Liver (tissue), 3 donors: ENCODE measurements around the gene RSPH4A.

Experiments
- EGR1 ChIP-seq, 2 donors: IDR thresholded peaks; 2 replicates each; pipeline ENCODE4 v1.6.1; 2016 to 2018; ENCODE audit warnings: antibody characterized with exemption in 2 of 2, low read depth in 2 of 2
- GABPA ChIP-seq, 2 donors: IDR thresholded peaks in 1 of 2; conservative IDR thresholded peaks in 1 of 2; 2 replicates each; pipeline ENCODE4 v1.6.1; 2016; ENCODE audit warnings: antibody characterized with exemption in 2 of 2, mild to moderate bottlenecking in 1 of 2, moderate library complexity in 1 of 2
- JUND ChIP-seq, 2 donors: IDR thresholded peaks; 2 replicates each; pipeline ENCODE4 v1.6.1; 2016; ENCODE audit warnings: antibody characterized with exemption in 2 of 2
- NR2F2 ChIP-seq: IDR thresholded peaks from 2 replicates; pipeline ENCODE4 v1.6.1; 2016; ENCODE audit warnings: antibody characterized with exemption
- RAD21 ChIP-seq, 2 donors: IDR thresholded peaks; 2 replicates each; pipeline ENCODE4 v1.6.1; 2016; ENCODE audit warnings: antibody characterized with exemption in 2 of 2, mild to moderate bottlenecking in 2 of 2
- TAF1 ChIP-seq: conservative IDR thresholded peaks from 2 replicates; pipeline ENCODE4 v1.6.1; 2016; ENCODE audit warnings: antibody characterized with exemption, mild to moderate bottlenecking
- YY1 ChIP-seq: IDR thresholded peaks from 2 replicates; pipeline ENCODE4 v1.6.1; 2016; ENCODE audit warnings: antibody characterized with exemption, mild to moderate bottlenecking
- TF ChIP-seq, protein P1 (sequence below): fragments of 150-350 bp; IDR thresholded peaks from 2 replicates; pipeline ENCODE4 v1.5.1; 2017; ENCODE audit warnings: improper control_type of control experiment, low read depth, low read length; ENCODE audit not compliant: missing input control
- TF ChIP-seq, protein P2 (sequence below): IDR thresholded peaks from 2 replicates; pipeline ENCODE4 v1.6.1; 2016; ENCODE audit warnings: antibody characterized with exemption
- donor health status: healthy.
- donor health status: healthy.

DNA sequence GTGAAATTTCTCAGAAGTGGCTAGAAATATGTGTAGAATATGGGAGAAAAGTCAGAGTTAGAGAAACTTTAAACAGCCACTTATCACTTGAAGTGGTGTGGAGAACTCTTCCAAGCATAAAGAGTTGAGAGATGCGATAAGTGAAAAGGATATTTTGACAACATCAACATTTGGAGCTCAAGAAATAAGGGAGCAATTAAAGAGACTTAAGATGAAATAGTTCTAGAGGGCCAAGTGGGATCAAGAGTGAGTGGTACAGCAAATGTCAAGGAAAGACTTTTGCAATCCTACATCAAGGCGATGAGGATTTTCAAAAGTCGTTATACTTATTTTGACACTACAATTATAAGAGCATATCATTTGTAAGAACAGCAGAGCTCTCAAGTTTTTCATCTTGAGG lies 9.6 kb downstream of the RSPH4A start:
- TF ChIP-seq TAF1 (no peak), NR2F2 (no peak), JUND (IDR thresholded peaks at IDR 0.05) (no peak), EGR1 (IDR thresholded peaks at IDR 0.05; ENCODE audit: low read depth in 2 of 2) (no peak), YY1 (no peak), GABPA (IDR thresholded peaks at IDR 0.05 in 1 of 2, conservative IDR thresholded peaks at IDR 0.05 in 1 of 2) (no peak), RAD21 (IDR thresholded peaks at IDR 0.05) (no peak)
- TF ChIP-seq, protein P1, sequence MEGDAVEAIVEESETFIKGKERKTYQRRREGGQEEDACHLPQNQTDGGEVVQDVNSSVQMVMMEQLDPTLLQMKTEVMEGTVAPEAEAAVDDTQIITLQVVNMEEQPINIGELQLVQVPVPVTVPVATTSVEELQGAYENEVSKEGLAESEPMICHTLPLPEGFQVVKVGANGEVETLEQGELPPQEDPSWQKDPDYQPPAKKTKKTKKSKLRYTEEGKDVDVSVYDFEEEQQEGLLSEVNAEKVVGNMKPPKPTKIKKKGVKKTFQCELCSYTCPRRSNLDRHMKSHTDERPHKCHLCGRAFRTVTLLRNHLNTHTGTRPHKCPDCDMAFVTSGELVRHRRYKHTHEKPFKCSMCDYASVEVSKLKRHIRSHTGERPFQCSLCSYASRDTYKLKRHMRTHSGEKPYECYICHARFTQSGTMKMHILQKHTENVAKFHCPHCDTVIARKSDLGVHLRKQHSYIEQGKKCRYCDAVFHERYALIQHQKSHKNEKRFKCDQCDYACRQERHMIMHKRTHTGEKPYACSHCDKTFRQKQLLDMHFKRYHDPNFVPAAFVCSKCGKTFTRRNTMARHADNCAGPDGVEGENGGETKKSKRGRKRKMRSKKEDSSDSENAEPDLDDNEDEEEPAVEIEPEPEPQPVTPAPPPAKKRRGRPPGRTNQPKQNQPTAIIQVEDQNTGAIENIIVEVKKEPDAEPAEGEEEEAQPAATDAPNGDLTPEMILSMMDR, result no peak
- TF ChIP-seq, protein P2, sequence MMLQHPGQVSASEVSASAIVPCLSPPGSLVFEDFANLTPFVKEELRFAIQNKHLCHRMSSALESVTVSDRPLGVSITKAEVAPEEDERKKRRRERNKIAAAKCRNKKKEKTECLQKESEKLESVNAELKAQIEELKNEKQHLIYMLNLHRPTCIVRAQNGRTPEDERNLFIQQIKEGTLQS, result no peak
